ENCODE results near the gene LAMP2. TPM values are rescaled to one million over a fixed set of nuclear protein-coding genes. Genes with fewer than 3 reads are reported as not detected.

The LAMP2 gene
- total and polyA plus RNA-seq, 12 donors, result 14.9 to 88.7 (median 59.0) TPM

DNA sequence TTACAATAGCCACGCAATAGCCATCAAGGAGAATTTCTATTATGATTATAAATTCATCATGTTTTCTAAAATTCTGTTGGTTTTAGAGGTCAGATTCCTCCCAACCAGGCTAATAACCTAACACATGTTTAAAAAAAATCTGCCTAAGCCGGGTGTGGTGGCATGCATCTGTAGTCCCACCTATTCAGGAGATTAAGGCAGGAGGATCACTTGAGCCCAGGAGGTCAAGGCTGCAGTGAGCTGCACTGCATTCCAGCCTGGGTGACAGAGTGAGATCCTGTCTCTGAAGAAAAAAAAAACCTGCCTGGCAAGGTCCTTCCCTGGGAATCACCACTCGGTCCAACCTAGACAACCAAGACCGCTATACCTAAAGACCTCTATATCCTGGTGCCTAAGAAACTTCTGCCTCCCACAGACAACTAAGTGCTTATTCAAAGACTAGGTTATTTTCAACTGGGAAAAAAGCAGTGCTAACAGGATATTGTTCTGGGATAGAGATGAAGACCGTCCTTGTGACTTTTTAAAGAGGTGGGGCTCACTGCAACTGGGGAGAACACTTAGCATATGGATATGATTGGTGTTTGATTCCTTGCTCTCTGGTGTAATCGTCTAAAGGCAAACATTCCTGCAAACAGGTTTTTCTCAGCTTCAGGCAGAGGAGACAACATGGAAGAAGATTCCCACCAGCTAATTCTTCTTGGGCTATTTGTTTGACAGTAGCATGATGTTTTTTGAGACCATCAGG lies 89.0 kb downstream of the LAMP2 start:
- Histone ChIP-seq H3K4me3 (no peak overlapping the region), H3K27ac (no peak overlapping the region), H3K9me3 (no peaks in the 10 kb centered on the region), H3K36me3 (no peaks in the 10 kb centered on the region), H3K4me1 (no peaks in the 10 kb centered on the region), H3K27me3 (peaks cover 0 to 77% (median 0%) of the 10 kb centered on the region in 7 donors)
- DNase-seq (no peak), ATAC-seq (no peak)
- TF ChIP-seq, protein P1, sequence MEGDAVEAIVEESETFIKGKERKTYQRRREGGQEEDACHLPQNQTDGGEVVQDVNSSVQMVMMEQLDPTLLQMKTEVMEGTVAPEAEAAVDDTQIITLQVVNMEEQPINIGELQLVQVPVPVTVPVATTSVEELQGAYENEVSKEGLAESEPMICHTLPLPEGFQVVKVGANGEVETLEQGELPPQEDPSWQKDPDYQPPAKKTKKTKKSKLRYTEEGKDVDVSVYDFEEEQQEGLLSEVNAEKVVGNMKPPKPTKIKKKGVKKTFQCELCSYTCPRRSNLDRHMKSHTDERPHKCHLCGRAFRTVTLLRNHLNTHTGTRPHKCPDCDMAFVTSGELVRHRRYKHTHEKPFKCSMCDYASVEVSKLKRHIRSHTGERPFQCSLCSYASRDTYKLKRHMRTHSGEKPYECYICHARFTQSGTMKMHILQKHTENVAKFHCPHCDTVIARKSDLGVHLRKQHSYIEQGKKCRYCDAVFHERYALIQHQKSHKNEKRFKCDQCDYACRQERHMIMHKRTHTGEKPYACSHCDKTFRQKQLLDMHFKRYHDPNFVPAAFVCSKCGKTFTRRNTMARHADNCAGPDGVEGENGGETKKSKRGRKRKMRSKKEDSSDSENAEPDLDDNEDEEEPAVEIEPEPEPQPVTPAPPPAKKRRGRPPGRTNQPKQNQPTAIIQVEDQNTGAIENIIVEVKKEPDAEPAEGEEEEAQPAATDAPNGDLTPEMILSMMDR (IDR thresholded peaks at IDR 0.05), result no peak
- intact Hi-C loops (cut with DNase I), result no loop called here
- 61 to 70% methylated on average over 6 of the region's 6 CpGs for WGBS, 2 donors

DNA sequence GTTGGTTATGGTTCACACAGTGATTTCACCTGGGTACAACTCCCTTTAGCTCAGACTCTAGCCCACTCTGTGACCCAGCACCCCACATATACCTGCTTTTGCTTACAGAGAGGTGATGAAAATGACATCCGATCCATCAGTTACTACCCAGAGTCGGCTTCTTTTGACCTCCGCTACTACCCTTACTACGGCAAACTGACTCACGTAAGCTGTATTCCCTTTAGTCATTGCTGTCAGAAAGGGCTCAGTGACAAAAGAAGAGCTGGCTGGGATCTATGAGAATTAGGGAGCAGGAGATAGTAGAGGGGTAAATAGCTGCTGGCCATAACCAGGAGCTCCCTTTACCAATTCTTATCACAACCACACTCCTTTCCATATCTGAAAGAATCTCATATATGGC lies 90.5 kb downstream of the LAMP2 start:
- ATAC-seq (no peak), DNase-seq (no peak)
- intact Hi-C loops (cut with DNase I), result no loop called here
- Histone ChIP-seq H3K4me3 (no peak overlapping the region), H3K27me3 (peaks cover 0 to 65% (median 0%) of the 10 kb centered on the region in 7 donors), H3K4me1 (peaks cover 0 to under 1% (median 0%) of the 10 kb centered on the region in 9 donors), H3K27ac (no peak overlapping the region), H3K9me3 (no peaks in the 10 kb centered on the region), H3K36me3 (no peaks in the 10 kb centered on the region)
- TF ChIP-seq, protein P1 (IDR thresholded peaks at IDR 0.05), result no peak
- WGBS, 2 donors, result 86 to 88% methylated on average over 5 of the region's 5 CpGs

Other genes starting within 250 kb of the LAMP2 start
- 1 to 10 TPM; 5.2 to 8.5 (median 6.6) TPM for gene ZBTB33, start 218.5 kb downstream of the LAMP2 start, total RNA-seq
- 1 to 10 TPM; 1.8 to 2.5 TPM for gene ZBTB33, start 218.5 kb downstream of the LAMP2 start, polyA plus RNA-seq
- gene TMEM255A, start 157.8 kb downstream of the LAMP2 start, total RNA-seq, result 1 to 10 TPM in 1 of 10 donors, under 1 TPM in 8, not detected in 1; 0.09 to 1.3 (median 0.33) TPM
- gene TMEM255A, start 157.8 kb downstream of the LAMP2 start, polyA plus RNA-seq, result under 1 TPM; 0.15 to 0.16 TPM
- gene ATP1B4, start 107.2 kb downstream of the LAMP2 start, total RNA-seq, result 1 to 10 TPM in 2 of 10 donors, under 1 TPM in 6, not detected in 2; 0.11 to 4.6 (median 0.72) TPM
- not detected for gene ATP1B4, start 107.2 kb downstream of the LAMP2 start, polyA plus RNA-seq
- 10 to 100 TPM; 17.1 to 24.1 (median 19.9) TPM for gene CUL4B, start 91.7 kb upstream of the LAMP2 start, total RNA-seq
- gene CUL4B, start 91.7 kb upstream of the LAMP2 start, polyA plus RNA-seq, result 10 to 100 TPM in 1 of 2 donors, 1 to 10 TPM in 1; 8.2 to 12.7 TPM
- gene MCTS1, start 134.8 kb upstream of the LAMP2 start, total RNA-seq, result 10 to 100 TPM; 31.4 to 41.0 (median 35.6) TPM
- gene MCTS1, start 134.8 kb upstream of the LAMP2 start, polyA plus RNA-seq, result 10 to 100 TPM; 31.5 to 41.4 TPM
- 10 to 100 TPM; 13.6 to 22.7 (median 17.2) TPM for gene C1GALT1C1, start 160.8 kb upstream of the LAMP2 start, total RNA-seq
- gene C1GALT1C1, start 160.8 kb upstream of the LAMP2 start, polyA plus RNA-seq, result 10 to 100 TPM; 10.8 to 22.4 TPM